NCI-H2081 treated with DMSO at 0.1 percent for 48 hours (cell line): Measurements from ENCODE around the gene ARHGAP42.

Experiments used
- DNase-seq: peaks from one replicate; lab custom pipeline; 2025; lab: John Stamatoyannopoulos, UW

ARHGAP42 gene

DNA sequence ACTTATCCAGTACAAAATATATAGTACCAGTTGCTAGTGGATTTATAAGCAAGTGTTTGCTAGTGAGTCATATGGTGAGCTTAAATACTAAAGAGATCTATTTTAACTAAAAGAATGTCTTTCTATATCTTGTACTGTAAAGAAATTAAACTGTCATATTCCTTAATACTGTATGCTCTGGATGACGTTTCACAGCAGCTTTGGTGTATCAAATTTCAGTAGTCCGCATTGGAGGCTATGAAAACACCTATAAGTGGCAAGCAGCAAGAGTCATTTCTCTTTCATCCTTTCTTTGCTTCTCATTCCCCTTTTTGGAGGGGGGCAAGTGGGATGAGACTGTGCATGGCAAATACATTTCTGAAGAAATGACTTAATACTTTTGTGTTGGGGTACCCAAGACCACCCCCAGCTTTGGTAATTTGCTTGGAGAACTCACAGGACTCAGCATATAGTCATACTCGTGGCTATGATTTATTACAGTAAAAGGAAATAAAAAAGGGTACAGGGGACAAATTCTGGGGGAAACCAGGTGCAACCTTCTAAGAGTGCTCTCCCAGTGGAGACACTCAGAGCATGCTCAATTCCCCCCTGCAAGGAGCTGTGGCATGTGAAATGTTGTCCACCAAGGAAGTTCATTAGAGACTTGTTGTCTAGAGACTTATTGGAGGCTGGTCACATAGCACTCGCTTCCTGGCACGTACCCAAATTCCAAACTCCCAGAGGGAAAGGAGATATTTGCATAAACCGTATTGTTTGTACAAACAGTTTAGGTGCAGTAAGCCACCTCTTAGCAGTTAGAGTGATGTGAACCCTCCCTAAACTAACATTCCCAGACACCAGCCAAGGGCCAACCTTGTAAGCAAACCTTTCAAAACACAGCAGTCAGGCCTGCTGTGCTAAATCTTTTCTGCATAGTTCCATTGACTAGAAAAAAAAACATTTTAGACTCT lies 231.7 kb downstream of the ARHGAP42 start:
- no peak for DNase-seq

DNA sequence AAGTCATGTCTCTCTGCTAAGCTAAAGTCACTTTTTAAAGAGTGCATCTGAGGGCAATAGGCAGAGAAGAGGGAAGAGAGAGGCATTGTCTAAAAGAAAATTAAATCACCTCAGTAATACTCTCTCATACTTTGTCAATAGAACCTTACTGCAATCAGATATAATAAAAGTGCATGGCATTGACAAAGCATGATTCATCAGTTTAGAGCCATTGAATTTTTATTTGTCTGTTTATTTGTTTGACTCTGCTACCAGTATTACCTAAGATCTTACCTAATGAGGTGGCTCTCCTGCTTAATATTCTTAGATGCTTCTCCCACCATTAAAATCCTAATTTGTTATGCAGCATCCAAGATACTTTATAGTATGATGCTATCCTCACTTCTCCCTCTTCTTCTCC lies 233.5 kb downstream of the ARHGAP42 start:
- DNase-seq: no peak

DNA sequence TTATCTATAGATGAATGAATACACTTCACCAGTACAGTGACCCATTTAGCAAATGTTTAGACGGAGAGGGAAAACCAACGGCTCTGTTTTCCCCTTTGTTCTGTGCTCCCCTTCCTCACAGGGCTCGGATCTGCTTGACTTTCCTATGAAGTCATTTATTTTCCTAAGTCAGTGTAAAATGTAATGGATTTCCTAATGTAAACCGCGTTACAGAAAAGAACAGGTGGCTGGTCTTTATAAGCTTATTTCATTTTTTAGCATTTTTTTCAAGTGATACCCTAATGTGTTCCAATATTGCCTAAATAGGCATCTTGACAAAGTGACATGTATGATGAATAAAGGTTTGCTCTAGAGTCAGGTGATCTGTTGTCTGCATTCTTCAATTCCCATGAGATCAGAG lies 235.0 kb downstream of the ARHGAP42 start:
- no peak for DNase-seq

DNA sequence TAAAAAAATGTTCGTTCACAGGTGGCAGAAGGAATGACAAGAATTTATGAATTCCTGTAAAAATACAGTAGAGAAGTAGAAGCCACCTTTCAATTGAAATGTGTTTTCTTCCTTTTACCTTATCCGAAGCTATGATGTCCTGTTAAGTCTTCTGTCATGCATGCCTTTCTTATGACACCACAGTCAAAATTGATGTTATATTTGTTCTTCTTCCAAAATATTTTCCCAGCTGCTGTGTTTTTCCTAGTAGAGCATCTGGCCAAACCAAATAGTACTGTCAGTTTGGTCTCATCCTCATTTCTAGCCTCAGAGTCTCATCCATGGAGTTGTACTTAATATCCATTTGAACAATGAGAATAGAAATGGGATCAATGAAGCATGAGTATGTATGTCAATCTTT lies 236.5 kb downstream of the ARHGAP42 start:
- no peak for DNase-seq

DNA sequence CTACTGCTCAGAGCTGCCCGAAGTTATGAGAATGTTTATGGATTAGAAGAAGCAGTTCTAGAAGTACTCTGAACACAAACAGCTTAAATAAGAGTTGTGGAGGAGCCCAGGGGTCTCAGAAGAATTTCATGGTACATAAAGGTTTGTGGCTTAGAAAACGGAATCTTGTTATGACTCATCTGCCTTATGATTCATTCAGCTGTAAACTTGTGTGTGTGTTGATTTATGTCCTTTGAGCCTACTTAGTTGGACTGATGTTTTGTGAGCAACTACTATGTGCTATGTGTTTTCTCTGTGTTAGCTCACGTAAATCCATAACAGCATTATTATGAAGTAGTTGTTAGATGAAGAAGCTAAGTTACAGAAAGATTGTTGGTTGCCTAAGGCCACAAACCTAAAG lies 238.8 kb downstream of the ARHGAP42 start:
- no peak for DNase-seq

DNA sequence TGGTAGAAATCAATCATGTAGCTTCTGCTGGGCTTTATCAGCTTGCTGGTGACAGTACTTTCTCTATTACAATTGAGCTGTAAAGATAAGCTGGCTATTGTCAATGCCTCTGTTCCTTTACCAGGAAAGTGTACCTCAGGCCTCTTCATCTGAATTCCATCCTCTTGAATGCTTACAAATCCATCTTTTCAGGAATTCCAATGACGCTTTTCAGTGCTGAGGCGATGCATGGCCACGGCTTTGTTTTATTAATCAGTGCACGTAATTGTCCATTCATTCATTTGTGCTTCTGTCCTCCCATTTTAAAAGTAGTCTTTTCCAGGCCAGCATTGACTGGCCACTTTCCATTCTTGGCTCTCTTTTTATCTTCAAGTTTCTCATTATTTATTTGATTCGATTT lies 240.5 kb downstream of the ARHGAP42 start:
- no peak for DNase-seq

DNA sequence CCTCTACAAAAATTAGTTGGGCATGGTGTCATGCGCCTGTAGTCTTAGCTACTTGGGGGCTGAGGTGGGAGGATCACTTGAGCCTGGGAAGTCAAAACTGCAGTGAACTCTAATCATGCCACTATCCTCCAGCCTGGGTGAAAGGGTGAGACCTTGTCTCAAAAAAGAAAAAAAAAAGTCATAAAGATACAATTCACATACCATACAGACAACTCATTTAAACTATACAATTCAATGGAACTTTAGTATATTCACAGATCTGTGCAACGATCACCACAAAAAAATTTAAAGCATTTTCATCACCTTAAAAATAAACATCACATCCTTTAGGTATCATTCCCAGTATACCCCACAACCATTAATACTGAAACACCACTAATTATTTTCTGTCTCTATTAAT lies 241.3 kb downstream of the ARHGAP42 start:
- DNase-seq: no peak

DNA sequence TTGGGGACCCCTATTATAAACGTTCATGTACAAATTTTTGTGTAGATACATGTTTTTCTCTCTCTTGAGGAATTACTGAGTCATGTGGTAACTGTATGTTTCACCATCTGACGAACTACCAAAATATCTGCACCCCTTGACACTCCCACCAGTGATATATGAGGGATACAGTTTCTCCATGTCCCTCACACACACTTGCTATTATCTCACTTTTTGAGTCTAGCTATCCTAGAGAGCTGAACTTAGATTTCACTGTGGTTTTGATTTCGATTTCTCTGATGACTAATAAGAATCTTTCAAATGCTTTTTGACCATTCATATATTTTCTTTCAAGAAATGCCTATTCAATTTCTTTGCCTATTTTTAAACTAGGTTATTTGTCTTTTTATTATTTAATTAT lies 242.3 kb downstream of the ARHGAP42 start:
- DNase-seq: no peak

DNA sequence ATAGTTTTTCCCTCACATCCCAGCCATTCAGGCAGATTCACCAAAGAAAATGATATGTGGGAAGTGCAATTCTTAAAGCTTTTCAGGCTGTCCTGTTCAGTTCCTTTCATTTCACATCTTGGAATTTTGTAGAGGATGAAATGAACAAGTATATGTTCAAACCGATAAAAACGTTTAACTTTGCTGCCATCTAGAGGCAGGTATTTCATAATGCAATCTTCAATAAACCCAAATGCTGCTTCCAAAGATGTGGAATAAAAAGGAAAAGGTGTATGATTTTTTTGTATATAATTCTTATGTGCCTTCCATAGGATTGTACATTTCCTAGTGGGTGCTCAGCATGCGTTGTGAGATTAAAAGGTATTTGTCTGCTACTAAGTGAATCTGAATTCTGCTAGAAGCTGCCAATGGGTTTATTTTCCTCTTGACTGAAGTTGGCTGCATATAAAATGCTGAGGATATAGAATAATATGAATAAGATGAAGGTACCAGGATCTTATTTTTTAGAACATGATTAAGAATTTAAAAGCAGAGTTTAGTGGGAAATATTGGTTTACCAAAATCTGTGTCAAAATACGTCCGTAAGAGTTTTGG lies 243.2 kb downstream of the ARHGAP42 start:
- peak; percentile 27 for DNase-seq

DNA sequence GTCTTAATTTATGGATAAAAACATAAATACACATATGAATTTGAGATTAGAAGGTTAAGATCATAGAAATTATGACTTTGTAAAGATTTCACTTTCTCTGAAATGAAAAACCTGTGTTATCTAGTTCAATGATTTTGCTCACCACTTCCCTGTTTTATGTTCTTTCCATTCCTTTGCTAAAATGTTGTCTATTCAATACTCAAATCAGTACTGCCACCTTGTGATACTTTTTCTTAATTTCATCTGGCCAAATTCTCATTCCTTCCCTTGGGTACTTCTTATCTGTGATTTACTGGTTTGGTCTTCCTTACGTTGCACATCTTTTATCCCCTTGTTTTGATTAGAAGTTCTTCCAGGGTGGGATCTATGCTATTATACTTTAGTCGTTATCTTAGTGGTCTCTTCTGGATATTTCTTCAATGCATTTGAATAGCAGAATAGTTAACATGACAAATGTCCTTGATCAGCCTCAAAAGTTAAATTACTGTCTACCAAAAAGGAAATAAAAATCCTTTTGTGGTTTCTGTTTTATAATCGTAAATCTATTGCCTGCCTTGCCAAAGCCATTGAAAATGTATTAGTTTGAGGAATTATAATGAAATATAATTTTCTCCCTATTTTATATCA lies 245.5 kb downstream of the ARHGAP42 start:
- DNase-seq: no peak

DNA sequence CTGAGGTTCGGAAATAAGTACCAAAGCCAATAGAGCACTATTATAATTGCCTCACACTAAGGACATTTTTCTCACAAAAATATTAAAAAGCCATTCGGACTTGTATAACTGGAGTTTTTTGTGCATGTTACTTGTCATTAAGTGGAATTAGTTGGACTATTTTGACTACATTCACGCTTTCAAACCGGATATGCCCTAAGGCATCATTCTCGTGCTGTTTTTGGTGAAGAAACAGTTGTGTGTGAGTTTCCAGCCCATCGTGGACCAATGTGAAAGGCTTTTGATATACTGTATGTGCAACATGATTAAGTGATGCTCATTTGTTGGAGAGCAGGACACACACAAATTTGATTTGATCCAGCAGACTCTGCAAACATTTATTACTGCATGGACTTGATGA lies 249.7 kb downstream of the ARHGAP42 start:
- DNase-seq: no peak

DNA sequence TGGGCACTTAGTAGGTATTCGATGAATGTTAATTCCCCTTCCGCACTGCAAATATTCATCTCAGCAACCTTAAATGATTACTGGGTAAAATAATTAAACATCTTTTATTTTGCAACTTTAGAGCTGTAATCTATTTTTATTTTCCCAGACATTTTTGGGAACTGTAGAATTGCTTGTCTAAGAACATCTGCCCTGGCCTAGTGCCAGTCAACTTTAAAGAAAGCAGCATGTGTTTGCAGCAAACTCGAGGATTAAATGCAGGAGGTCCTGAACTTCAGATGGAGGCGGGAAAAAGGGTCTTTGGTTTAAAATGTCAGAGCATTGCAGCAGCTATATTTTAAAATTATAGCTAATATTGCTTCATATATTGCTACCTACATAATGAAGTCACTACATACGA lies 252.5 kb downstream of the ARHGAP42 start:
- DNase-seq: no peak

DNA sequence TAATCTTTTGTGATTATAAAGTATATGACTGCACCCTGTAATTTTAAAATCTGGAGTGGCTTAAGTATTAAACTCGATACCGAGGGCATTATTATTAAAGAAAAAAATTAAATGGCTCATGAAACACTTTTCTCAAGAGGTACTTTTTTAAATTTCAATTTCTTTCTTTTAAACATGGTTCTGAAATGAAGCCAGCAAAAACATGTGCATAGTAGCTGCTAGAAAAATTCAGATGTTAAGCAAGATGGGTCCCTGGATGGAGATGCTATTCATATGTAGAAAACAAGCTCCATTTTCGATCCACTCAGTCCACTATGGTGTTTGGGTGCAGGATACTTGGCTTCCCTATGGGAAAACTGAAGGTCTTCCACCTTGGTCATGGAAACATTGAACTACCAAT lies 253.0 kb downstream of the ARHGAP42 start:
- no peak for DNase-seq

DNA sequence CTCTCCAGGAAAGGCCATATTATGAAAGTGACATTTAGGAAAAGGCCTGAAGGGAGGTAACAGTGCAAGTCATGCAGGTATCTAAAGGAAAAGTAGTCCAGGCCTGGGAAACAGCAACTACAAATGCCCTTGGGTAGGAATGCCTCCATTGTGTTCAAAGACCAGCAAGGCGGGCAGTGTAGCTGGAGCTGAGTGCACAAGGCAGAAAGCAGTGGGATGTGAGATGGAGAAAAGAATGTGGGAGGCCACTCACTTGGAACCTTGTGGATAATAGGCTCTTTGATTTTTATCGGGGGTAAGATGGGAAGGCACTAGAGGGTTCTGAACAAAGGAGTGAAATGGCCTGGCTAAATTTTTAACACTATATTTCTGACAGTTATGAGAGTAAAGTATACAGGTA lies 253.9 kb downstream of the ARHGAP42 start:
- no peak for DNase-seq

DNA sequence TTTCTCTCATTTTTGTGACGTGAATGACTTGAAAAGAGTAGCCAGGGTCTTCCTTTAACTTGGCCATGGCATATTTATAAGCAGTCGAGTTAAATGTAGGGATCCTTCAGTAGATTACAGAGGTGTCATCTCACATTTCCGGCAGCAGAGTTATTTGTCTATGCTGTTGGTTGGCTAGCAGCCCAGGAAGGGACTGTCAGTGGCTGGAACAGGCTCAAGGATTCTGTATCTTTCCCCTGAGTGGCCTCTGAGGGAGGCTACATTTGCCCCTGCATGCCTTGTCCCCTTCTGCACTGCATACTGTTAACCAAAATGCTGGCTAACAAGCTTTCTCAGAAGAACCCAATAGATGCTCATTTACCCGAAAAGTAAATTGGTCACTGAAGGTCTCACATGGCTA lies 254.9 kb downstream of the ARHGAP42 start:
- DNase-seq: no peak

DNA sequence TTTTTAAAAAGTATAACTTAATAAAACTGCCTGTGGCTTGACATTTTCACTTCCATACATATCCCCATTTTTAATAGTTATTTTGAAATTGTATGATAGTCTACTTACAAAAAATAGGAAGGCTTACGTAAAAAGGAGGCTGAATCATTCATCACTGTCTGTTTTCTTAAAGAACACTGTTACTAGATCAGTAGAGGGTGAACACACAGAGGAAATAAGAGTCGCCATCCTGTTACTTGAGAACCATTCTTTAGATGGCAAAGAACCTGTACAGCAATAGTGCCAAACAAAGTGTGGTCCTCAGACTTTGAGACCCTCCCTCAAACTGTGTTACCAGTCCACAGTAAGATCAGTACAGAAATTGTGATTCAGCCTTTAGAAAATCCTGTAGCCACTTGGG lies 261.8 kb downstream of the ARHGAP42 start:
- DNase-seq: no peak

DNA sequence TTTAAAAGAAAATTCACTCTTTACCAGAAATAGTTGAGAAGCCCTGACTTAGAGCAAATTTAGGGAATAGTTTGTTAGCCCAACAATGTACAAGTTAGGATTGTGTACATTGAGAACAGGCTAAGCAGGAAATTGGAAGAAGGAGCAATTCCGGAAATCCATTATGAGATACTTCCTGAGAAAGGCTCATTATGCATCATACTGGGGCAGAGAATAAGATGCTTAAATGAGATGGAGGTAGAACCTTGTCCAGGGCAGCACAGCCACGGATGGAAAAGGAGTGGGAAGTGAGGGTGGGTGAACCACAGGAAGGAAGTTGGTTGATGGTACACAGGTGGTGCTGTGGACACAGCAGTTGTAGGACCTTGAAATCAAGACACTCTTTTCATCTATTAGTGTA lies 262.4 kb downstream of the ARHGAP42 start:
- DNase-seq: no peak

DNA sequence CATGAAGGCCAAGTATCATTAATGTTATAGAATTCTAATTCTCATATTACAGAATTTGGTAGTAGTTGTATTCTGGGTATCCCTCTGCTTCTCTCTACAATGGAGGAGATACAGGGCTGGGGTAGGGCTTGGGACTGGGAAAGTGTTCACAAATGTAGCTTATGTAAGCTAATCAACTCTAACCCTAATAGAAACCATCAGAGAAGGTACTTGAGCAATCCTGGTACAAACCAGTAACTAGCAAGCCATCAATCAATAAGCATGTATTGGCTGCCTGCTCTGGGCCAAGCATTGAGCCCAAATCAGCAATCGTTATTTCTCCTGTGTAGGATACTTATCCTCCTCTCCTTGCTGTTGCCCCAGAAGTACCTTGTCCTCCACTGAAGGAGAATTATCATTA lies 268.2 kb downstream of the ARHGAP42 start:
- no peak for DNase-seq

DNA sequence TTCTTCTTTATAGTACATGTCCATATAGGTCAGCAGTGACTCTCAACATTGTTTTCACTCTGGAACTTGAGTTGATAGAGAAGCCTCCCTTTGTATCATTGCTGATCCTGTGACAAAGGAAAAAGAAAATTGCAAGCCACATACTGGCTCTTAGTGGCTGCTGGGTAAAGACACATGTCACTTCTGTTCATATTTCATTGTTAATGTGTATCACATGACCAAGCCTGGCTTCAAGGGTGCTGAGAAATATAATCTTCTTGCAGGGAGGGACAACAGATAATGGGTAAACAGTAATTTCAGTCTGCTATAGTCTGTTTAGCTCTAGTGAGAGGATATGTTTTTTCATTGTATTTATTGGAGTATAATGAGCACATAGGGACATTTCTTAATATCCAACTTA lies 269.3 kb downstream of the ARHGAP42 start:
- DNase-seq: no peak

DNA sequence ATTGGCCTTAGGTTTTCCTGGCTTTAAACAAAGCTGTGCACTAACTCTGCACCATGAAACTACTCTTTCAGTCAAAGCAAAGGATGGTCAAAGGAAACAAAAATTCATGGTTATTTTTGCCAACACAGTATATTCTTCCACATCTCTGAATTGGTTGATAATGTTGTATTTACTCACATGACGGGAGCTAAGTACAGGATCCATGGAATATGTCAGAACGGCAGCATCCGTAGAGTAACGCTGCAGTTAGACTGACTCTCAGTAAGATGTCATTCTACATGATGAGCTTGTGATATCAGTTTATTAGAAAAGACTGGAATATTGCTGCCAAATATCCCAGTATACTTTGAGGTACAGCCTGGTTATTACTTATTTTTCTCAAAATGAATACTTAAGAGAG lies 270.4 kb downstream of the ARHGAP42 start:
- DNase-seq: no peak

DNA sequence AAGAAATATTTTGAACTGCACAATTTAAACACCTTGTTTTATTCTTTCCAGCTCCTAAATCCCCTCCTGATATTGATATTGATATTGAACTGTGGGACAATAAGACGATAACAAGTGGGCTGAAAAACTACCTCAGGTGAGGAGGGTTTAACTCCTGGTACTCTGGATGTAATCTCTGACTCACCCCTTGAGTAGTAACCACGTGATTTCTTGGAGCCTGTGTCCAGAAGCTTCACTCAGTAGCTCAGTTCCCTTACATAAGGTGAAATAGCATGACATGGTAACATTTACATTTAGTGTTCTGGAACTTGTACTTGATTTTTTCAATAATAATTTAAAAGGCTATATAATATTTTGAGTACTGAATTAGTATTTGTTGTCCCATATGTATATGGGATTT lies 274.5 kb downstream of the ARHGAP42 start:
- no peak for DNase-seq

DNA sequence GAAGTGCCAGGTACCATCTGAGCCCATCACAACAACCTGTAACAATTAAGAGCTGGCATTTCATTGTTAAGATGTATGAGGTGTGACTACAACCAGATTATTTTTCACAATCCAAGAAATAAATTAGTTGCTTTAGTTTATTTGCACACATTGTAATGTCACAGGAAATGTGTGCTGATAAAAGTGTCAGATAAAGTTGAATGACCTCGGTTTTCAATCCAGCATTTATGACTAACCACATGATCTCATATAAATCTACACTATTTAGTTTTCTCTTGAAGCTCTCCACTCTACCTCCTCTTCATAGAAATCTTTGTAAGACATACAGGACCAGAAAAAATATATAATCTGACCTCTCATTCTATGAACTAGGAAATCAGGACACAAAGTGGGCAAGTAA lies 276.3 kb downstream of the ARHGAP42 start:
- DNase-seq: no peak

DNA sequence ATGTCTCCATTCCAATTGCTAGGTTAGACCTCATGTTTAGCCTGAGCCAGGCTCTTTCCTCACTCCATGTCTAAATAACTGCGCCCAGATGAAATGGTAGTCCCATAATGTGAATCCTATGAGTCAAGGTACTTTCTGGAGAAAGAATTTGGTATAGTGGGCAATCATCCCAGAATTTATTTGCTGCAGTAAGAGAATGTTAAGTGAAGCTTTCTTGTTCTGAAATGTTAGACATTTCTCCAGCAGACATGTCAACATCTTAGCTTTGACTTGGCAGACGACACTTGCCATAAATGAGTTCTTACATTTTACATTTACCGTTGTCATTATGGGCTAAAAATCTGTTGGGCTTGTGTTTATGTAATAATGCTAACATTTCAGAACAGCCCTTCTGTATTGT lies 277.3 kb downstream of the ARHGAP42 start:
- no peak for DNase-seq
